ENCODE data around the gene TTC28.

Gene TTC28

DNA sequence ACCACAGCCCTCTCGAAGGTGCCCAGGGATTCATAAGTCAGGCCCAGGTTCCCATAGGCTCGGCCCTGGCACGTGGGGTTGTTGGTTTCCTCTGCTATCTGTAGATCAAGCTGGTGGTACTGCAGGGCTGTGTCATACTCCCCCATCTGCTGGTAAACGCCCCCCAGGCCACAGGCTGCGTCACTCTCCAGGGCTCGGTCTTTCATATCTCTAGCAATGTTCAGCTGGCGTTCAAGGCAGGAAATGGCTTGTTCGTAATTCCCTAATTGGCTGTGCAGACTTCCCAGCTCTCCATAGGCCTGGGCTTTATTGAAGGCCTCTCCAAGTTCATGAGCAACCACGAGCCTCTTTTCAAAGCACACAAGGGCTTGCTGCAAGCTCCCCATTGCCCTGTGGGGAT is 574.2 kb downstream of the TTC28 start:
- TF ChIP-seq, protein P1, sequence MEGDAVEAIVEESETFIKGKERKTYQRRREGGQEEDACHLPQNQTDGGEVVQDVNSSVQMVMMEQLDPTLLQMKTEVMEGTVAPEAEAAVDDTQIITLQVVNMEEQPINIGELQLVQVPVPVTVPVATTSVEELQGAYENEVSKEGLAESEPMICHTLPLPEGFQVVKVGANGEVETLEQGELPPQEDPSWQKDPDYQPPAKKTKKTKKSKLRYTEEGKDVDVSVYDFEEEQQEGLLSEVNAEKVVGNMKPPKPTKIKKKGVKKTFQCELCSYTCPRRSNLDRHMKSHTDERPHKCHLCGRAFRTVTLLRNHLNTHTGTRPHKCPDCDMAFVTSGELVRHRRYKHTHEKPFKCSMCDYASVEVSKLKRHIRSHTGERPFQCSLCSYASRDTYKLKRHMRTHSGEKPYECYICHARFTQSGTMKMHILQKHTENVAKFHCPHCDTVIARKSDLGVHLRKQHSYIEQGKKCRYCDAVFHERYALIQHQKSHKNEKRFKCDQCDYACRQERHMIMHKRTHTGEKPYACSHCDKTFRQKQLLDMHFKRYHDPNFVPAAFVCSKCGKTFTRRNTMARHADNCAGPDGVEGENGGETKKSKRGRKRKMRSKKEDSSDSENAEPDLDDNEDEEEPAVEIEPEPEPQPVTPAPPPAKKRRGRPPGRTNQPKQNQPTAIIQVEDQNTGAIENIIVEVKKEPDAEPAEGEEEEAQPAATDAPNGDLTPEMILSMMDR (IDR thresholded peaks at IDR 0.05; ENCODE audit: control extremely low read depth, extremely low read depth, low read depth, missing control alignments) = no peak
- no peak for DNase-seq (ENCODE audit: extremely low spot score)
- ChIA-PET POLR2A (no interaction called here), CTCF (interaction anchor here (0.6 kb wide), 1 partner anchor 953 kb away, joined by 3 read pairs; no protein-coding TSS in a partner anchor)

DNA sequence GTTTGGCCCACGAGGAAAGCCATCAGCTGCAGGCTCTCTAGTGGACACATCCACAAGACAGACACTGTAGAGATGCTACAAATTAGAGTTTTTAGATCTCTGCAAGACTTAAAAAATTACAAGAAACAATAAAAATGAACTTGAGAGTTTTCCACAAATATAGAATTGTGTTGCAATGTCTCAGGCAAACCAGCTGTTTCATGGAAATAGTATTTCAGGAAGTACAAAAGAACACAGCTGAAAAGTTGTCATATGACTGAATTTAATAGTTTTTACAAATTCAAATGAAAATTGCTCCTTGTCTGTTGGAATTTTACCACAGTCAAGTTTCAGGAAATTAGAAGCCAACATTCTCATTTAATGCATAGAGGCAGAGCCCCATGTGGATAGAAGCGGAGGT is 576.0 kb downstream of the TTC28 start:
- CTCF ChIA-PET = interaction anchor here (1.2 to 4.0 kb wide), 3 partner anchors 10 to 52 kb away, joined by 3 to 21 read pairs (median 4); no protein-coding TSS in a partner anchor
- POLR2A ChIA-PET = no interaction called here
- DNase-seq (ENCODE audit: extremely low spot score) = no peak
- TF ChIP-seq, protein P1 (IDR thresholded peaks at IDR 0.05; ENCODE audit: control extremely low read depth, extremely low read depth, low read depth, missing control alignments) = no peak

DNA sequence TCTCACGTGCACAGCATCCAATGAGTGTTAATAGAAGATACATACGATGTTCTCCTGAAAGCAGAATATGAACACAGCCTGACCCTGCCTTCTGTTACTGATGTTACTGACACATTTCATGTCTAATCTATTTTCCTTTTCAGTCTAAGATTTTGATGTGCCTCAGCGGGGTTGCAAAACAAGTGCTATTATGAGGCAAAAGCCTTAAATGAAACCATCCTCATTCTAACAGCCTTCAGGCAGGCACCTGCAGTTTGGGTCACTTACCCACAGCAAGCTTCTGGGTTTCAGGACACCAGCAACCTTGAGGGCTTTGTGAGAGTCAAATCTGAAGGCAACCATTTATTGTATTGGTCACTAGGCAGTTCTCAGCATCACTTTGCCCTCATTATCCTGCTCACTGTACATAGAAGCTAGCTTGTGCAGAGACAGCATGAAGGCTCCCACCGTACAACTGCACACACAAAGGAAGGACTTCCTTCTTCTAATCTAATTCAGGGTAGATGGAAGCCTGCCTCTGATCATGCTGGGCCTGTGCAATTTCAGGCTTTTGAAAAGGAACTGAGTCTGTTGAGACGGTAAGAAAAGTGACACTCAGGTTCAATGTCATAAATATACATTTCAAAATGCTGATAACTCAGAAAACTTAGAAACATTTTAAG is 577.4 kb downstream of the TTC28 start:
- ChIA-PET POLR2A (no interaction called here), CTCF (interaction anchor here (1.2 to 4.0 kb wide), 3 partner anchors 11 to 26 kb away, joined by 3 to 21 read pairs (median 4); no protein-coding TSS in a partner anchor)

DNA sequence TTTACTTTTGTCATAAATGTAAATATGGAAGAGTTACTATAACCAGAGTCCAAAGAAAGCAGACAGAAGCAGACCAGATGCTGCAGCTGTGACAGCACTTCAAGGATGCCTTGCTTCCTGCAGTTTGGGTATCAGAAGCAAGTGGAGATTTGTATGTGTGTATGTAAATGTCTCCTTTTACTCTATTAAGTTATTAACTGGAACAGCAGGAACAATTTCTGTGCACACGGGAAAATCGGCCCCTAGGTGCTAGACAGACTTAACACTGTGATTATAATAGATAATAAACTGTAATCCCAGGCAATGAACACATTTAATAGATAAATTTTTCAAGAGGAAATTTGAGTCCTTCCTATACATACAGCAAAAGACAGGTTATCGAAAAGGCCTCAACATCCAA is 582.0 kb downstream of the TTC28 start:
- CTCF ChIA-PET = no interaction called here
- POLR2A ChIA-PET = no interaction called here
- TF ChIP-seq, protein P1 (IDR thresholded peaks at IDR 0.05; ENCODE audit: control extremely low read depth, extremely low read depth, low read depth, missing control alignments) = no peak
- no peak for DNase-seq (ENCODE audit: extremely low spot score)

More for the DNA sequence above, 577.4 kb downstream of the TTC28 start:
- TF ChIP-seq, protein P1 (IDR thresholded peaks at IDR 0.05; ENCODE audit: control extremely low read depth, extremely low read depth, low read depth, missing control alignments) = no peak
- no peak for DNase-seq (ENCODE audit: extremely low spot score)

DNA sequence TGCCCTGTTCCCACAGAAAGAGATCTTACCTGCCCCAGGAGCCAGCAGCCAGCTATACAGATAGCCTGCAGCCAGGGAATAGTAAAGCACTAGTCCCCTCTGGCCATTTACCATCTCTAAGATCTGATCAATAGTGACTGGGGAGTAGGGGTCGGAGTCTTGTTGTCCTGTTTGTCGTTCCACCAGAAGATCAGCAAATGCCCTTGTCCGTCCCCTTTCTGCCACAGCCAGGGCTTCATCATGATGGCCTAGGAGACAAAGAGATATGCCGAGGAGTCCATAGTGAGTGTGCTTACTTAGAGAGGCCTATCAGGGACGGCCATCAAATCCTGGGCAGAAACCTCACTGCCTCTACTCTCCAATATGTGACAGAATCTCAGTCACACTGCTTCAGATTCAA is 583.5 kb downstream of the TTC28 start:
- no peak for DNase-seq (ENCODE audit: extremely low spot score)
- ChIA-PET CTCF (interaction anchor here (0.8 to 1.6 kb wide), 3 partner anchors 16 to 44 kb away, joined by 3 to 4 read pairs (median 3); no protein-coding TSS in a partner anchor), POLR2A (no interaction called here)
- TF ChIP-seq, protein P1 (IDR thresholded peaks at IDR 0.05; ENCODE audit: control extremely low read depth, extremely low read depth, low read depth, missing control alignments) = no peak

DNA sequence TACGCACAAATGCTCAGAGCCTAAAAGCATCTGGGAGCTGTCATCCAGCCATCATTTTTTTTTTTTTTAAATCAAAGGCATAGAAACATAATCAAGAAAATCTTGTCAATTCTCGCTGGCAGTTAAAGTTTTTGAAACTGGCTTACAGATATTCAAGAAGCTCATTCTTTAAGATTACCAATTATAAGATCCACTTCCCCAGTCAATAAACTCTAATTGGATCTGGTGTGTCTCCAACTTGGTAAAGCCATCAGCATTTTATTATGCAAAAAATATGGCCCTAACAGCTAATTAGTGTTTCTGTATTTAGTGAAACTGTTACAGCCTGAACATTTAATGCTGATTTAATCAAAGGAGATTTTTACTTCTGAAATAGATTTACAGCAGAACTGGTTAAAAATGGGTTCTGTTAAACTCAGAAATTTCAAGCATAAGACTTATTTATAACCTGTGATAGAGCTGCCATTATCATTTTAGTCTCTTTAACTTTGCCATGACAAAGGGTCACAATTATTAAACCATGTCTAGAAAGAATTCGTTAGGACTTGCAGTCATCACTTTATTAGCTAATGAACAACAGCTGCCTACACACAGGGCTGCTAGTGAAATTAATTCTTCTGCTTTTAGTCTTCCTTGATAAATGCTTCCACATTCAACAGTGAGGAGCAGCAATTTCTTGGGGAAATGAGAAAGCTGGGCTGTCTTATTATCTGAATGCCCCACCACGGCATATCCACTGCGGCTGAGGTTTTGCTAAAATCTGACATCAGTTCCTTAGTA is 584.1 kb downstream of the TTC28 start:
- no peak for DNase-seq (ENCODE audit: extremely low spot score)
- CTCF ChIA-PET = interaction anchor here (0.8 to 3.6 kb wide), 5 partner anchors 15 to 43 kb away, joined by 3 to 8 read pairs (median 3); no protein-coding TSS in a partner anchor
- POLR2A ChIA-PET = no interaction called here
- TF ChIP-seq, protein P1 (IDR thresholded peaks at IDR 0.05; ENCODE audit: control extremely low read depth, extremely low read depth, low read depth, missing control alignments) = no peak

Measured in GM10248 (cell line).